AG09319 (cell line): ENCODE measurements around the gene KAT7.

Source experiments
- DNase-seq: peaks from one replicate; pipeline ENCODE4 v3.0.0-alpha.2; 2010; ENCODE audit warnings: low read depth; ENCODE audit errors: extremely low read depth
- CTCF ChIP-seq: IDR thresholded peaks from 2 replicates; pipeline ENCODE4 v1.5.1; 2011; ENCODE audit warnings: low read depth, mild to moderate bottlenecking, inconsistent platforms, low read length, moderate library complexity

Gene KAT7

DNA sequence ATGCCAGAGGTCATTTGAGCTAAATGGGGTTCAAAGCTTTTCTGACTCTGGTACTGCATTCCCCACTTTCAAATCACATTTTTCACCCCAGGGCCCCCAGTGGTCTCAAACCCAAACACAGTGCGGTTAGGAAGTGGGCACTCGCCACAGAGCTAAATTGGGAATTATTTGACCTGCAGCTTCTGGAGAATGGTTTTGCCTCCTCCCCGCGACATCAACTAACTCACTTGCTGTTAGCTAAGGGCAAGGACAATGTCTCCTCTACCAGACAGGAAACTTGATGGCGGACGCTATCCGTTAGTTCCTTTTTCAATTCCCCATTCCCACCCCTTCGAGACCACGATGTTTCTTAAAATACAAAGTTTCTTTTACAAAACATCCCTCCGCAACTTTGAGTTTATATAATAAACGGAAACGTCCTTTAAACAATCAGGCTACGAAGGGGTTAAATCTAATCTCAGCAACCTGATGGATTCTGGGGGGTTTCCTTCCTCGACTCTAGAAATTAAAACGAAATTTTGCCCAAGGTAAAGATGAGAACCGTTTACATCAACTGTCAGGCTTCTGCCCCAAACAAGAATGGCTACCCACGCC is 500 bp upstream of the KAT7 start:
- no peak for TF ChIP-seq CTCF
- DNase-seq: no peak

GRCh38 chr17:49789243-49789578 is 730 bp downstream of the KAT7 start:
- TF ChIP-seq CTCF: no peak
- DNase-seq: no peak

DNA sequence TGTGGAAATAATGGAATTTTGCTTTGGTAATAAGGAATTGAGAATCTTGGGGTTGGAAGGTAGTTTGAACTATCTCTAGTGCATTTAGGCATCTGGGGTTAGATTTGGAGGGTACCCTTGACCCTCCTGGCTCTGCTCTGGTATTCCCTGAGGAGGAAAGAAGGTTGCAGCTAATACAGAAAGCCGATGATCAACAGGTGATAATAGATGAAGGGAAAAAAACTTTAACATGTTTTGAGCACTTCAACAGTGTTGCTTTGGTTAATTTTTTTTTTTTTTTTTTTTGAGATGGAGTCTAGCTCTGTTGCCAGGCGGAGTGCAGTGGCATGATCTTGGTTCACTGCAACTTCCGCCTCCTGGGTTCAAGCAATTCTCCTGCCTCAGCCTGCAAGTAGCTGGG is 4.8 kb downstream of the KAT7 start:
- no peak for DNase-seq
- TF ChIP-seq CTCF: no peak

DNA sequence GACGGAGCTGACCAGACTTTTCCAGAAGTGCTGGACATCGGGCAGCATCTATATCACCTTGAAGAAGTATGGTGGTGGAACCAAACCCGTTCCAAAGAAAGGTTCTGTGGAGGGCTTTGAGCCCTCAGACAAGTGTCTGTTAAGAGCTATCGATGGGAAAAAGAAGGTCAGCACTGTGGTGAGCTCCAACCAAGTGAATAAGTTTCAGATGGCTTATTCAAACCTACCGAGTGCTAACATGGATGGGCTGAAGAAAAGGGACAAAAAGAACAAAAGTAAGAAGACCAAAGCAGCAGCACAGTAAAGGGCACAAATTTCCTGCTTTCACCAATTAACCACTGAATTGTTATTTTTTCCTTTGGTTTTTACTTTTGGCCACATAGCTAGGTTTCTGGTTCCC is 6.9 kb downstream of the KAT7 start:
- DNase-seq: no peak
- no peak for TF ChIP-seq CTCF

DNA sequence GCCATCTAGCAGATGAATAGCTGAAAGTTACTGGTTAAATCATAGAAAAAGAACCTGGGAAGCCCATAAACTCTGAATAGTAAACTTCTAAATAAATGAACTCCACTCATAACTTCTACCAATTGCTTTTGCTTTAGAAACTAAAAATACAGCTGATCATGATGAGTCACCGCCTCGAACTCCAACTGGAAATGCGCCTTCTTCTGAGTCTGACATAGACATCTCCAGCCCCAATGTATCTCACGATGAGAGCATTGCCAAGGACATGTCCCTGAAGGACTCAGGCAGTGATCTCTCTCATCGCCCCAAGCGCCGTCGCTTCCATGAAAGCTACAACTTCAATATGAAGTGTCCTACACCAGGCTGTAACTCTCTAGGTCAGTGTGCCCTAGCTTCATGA is 9.7 kb downstream of the KAT7 start:
- DNase-seq: no peak
- no peak for TF ChIP-seq CTCF

DNA sequence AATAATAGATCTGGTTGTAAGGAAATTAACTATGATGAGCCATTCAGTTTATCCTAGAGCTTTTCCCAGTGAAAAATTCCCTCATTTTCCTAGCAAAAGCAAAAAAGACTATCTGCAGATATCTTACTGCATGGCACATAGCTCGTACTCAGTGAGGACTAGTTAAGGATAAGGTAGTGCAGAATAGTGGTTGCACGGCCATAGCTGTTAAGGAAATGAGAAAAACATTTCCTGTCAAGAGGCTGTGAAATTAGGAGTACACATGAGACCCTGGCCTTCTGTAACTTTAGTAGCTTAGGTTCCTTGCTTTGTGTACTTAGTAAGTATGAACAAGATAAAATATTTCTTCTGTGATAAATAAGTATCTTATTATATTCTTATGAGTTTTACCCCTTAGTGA is 10.3 kb downstream of the KAT7 start:
- TF ChIP-seq CTCF: no peak
- DNase-seq: no peak

GRCh38 chr17:49809056-49809455 is 20.6 kb downstream of the KAT7 start:
- TF ChIP-seq CTCF: no peak
- no peak for DNase-seq
